Frontal cortex (tissue), 4 donors: Measurements from ENCODE around the gene CKMT1A. TPM values are rescaled to one million over a fixed set of nuclear protein-coding genes. Genes with fewer than 3 reads are reported as not detected.
"Not testable (repeated sequence)": the region's sequence is repeated elsewhere in the genome, so short reads cannot be mapped to it uniquely, and the experiment has no call there.

Source experiments
- DNase-seq, 2 donors: peaks; one replicate each; pipeline ENCODE4 v3.0.0; 2012; ENCODE audit warnings: low spot score in 2 of 2
- FAIRE-seq: peaks from 2 replicates; lab custom pipeline; 2012; peaks lifted over from hg19 to GRCh38; lab: Jason Lieb, UNC
- total RNA-seq: library from RNA; depleted of rRNA; stranded (reverse); fragments of >200 nt; gene quantifications from one replicate; pipeline ENCODE4 v1.2.3, GENCODE V29; 2014
- donor health status: control.
- donor health status: control.
- donor health status: control.

Gene CKMT1A
- 6.5 TPM for total RNA-seq

DNA sequence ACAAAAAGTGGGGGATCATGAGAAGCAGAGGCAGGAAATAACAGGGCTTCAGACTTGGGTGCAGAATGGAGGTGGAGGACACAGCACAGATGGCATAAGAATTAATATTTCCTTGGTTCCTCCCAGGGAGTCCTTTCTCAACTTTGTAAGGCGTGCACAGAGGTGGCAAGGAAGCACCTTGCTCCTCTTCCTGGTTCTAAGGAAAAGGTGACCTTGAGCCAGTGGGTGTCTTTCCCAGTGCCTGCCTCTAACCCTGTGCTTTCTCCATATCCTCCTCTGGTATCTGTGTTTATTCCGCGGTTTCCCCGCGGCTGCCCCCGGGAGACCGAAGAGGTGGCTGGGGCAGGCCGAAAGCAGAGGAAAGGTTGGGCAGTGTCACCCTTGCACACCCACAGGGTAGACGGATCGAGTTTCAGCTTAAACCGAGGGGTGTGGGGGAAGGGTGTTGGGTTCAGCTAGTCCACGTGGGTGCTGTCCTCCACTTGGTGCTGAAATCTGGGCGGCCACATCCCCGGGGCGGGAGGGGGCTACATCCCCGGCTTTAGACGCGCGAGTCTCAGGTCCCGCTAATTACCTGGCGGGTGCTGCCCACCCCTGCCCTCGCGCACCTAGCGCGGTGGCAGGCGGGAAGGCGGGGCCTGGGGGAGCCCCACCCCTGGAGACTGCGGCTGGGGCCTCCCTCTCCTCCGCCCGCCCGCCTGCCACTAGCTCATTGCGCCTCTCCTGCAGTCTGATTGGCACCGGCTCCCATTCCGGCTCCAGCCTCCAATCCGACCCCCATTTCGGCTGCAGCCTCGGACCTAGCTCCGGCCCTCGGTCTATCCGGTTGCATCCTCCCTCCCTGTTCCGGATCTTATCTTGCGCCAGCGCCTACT lies at the start of gene CKMT1A:
Gene CKMT1A, plus strand, starts transcription at position 712 of the 875 bp plus-strand sequence. CDS start 192 bp downstream, outside the sequence.
- DNase-seq, FAIRE-seq: not testable (repeated sequence)

DNA sequence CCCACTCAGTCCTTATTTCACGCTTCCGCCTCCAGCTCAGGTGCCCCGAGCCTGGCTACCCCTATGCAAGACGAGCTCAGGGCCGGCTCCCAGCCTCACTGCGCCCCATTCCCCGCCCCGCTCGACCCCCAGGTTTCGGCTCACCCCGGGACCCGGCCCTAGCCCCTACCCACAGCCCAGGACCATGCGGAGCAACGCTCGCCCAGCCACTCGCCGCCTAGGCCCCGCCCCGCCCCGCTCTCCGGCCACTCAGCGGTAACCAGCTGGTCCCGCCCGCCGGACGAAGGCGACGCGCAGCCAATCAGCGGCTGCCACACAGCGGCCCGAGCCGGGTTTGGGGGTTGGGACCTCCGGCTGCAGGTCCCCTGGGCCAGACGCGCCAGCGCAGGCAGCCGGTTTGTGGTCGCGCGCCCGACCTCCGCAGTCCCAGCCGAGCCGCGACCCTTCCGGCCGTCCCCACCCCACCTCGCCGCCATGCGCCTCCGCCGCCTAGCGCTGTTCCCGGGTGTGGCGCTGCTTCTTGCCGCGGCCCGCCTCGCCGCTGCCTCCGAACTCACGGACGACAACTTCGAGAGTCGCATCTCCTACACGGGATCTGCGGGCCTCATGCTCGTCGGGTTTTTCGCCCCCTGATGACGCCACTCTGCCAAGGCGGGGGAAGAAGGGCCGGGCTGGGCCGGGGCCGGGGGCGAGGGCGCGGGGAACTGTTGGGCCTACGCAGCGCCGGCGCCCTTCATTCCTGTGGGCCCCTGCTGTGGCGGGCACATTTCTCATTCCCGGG lies 44.8 kb upstream of the CKMT1A start, which contains the start of gene CATSPER2:
Gene CATSPER2, minus strand, starts transcription at position 196 of the 781 bp plus-strand sequence. CDS start 783 bp downstream, outside the sequence.
- FAIRE-seq (no peak), DNase-seq (no peak)

DNA sequence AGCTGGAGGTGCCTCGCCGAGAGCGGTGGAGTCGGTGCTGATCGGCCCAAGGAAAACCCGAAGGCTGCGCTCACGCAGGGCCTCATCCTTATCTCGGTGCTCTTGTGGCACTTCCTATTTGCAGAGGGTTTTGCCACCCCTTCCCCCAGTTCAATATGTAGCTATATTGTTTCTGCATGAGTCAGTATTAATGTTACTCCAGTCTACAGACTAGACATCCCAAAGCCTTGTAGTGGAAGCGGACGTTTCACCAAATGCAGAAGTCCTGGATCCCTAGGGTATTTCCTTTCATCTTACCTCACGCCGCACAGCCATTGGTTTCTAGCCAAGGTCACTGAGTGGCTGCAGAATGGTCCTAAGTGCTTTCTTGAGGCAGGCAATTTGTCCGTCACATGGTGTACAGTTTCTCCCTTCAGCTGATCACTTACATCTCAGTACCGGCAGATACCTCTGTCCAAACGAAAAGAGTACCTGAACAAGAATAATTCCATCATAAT lies 44.2 kb upstream of the CKMT1A start:
- not testable (repeated sequence) for FAIRE-seq

DNA sequence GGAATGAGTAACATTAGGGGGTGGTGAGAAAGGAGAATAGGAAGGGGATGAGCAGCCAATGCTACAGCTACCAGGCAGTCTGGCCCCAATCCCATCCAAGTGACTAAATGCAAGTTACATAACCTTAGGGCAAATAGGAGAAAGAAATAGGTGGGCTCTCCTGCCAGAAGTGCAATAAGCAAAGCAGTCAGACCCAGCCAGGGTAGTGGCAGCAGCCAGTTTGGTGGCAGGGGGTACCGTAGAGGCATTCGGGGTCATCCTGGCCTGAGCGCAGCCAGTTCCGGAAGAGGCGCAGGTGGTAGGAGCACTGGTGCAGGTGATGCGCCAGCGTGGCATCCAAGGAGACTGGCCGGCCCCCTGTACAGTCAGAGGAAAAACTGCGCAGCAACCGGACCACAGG lies 33.9 kb upstream of the CKMT1A start:
- DNase-seq = not testable (repeated sequence)

More for the DNA sequence above, 44.2 kb upstream of the CKMT1A start:
- not testable (repeated sequence) for DNase-seq

DNA sequence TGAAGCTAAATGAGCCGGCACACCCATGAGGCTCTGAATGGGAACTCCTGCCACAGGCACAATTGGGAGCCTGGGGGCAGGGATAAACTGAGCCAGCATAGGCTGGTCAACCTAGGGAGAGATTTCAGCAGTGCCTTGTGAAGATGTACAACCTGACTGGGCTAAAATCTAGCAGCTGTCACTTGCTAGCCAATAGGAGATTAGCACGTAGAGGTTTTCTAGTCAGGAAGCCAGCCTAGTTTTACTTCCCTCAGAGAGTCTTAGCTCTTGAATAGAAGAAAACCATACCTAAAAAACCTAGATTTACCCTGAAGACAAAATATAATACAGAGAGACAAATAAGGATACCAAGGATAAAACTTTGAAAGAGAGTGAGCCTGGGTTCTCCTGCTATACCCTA lies 31.4 kb upstream of the CKMT1A start:
- not testable (repeated sequence) for FAIRE-seq, DNase-seq

More for the DNA sequence above, 33.9 kb upstream of the CKMT1A start:
- not testable (repeated sequence) for FAIRE-seq

DNA sequence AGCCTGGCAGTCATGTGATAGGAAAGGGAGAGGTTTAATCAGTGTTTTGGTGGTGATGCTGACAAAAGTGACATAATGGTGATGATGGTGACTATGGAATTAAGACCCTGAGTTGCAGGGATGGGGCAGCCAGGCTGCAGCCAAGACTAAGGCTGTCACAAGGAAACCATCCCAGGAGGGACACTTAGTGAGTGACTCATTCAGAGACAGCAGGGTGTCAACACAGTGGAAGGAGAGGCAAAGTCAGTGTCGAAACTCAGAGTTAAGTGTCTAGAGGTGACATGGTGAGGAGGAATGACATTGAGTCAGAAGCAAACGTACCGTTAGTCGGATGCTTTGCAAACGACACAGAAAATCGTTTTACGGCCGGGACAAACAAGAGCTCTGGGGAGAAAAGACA lies 30.3 kb upstream of the CKMT1A start:
- FAIRE-seq, DNase-seq: not testable (repeated sequence)

DNA sequence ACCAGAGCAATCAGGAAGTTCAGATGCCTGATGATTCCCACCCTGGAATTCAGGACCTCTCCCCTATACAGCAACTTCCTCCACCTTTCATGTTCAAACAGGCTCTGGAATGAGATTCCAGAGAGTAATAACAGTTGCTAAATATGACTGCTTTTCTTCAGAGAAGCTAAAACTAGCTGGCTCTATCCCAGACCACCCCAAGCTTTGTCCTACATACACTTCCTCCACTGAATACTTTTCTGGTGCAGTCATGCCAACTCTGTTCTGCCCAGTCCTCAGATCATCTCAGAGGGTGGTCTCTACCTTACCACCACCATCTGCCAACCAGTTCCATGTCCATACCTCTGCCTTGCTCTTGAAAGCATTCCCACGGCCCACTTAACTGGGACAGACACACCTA lies 27.5 kb upstream of the CKMT1A start:
- FAIRE-seq, DNase-seq: not testable (repeated sequence)

DNA sequence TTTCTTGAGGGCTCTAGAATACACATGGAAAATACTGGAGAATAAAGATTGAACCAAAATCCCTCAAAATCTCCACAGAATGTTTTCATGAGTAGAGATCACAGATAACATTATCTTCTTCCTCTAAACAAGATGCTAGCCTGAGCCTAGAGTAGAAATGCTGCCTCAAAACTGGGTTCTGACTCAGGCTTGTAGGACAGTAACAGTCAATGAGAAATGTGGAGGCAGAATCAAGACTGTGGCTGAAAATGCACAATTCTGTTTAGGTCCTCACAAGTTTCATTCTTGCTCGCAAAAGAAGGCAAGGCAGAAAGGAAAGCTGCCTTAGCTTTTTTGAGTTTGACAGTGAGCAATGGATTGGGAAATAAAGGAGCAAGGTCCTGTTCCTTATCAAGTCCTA lies 19.5 kb upstream of the CKMT1A start:
- FAIRE-seq, DNase-seq: not testable (repeated sequence)

DNA sequence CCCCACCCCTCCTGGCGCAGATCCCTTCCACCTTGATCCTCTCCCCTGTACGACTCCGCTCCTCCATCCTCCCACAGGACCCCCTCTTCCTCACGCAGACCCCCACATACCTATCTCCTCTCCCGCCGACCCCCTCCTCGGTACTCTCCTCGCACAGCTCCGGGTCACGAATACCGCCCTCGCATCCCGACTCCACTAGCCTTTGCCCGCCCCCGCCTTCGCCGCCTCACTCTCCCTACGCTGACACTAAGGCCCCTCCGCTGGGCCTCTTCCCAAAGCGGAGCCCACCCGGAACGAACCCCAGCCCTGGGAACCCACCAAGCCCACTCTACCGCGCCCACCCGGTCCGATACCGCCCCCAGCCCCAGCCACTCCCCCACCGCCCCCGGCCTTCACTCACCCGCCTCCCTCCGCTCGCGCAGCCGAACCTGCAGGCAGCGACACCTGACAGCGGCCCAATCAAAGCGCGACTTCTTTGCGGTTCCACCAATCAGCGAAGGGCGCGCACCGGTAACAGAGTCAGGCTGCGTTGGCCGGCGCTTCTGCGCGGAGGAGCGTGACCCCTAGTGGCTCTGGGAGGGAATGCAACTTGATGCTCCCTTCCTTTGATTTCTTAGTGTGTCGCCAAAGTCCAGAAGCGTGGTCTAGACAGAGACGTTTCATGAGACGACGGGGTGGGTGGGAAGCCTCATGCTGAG lies 3.9 kb upstream of the CKMT1A start:
- DNase-seq = not testable (repeated sequence)
- peak; percentile 15 for FAIRE-seq

DNA sequence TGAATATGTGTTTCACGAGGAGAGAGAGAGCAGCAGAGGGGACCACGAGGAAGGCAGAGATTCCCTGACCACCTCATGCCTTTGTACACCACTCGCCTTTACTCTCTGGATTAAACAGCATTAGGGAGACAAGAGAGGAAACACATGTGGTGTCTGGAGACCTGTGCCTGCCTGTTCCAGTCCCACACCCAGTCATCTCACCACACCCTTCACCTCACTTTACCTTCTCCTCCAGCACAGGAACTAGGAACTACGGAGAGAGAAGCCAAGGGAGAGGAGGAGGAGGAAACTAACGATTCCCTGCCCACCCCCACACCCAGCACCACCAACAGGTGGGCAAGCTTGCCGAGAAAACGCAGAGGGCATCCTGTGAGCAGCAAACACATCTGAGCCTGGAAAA lies 980 bp upstream of the CKMT1A start:
- not testable (repeated sequence) for DNase-seq, FAIRE-seq

DNA sequence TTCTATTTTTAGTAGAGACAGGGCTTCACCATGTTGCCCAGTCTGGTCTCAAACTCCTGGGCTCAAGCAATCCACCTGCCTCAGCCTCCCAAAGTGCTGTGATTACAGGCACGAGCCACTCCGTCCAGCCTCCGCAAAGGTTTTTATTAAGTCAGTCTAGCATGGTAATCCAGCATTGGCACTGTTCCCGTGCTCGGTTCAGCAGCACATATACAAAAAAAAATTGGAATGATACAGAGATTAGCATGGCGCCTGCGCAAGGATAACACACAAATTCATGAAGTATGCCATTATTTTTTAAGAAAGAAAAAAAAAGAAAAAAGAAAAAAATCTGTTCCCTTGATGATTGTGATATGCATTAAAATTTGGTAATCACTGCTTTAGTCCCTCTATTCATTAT lies 8.5 kb downstream of the CKMT1A start:
- no peak for DNase-seq
- FAIRE-seq = no peak

DNA sequence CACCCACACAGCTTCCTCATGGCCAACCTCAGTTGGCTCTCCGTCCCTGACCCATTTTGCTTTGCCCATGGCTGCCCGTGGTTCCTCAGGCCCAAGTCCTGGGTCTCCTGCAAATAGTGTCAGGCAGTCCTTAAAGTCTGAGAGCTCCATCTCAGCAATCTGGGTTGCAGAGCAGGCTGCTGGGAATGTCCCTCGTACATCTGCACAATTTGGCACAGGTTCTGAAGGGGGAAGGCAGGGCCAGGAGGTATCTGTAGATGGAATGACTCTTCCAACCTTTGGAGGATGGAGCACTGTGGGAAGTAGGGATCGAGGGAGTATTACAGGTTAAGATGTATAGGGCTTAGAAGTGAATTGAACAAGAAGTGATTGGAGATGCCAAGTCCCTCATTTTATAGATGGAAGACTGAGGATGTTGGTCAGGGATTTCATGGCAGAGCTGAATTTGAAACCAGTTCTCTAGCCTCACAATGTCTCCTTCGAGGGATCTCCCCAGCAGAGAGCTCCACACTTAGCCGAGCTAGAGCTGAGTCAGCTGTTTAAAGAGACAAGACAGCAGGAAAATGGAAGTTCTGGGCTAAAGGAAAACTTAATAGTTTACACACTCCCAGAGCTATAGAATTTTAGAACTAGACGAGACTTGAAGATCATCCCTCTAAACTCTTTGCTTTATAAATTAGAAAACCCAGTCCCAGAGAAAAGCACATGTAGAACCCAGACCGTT lies 9.2 kb downstream of the CKMT1A start:
- FAIRE-seq (no peak), DNase-seq (no peak)

DNA sequence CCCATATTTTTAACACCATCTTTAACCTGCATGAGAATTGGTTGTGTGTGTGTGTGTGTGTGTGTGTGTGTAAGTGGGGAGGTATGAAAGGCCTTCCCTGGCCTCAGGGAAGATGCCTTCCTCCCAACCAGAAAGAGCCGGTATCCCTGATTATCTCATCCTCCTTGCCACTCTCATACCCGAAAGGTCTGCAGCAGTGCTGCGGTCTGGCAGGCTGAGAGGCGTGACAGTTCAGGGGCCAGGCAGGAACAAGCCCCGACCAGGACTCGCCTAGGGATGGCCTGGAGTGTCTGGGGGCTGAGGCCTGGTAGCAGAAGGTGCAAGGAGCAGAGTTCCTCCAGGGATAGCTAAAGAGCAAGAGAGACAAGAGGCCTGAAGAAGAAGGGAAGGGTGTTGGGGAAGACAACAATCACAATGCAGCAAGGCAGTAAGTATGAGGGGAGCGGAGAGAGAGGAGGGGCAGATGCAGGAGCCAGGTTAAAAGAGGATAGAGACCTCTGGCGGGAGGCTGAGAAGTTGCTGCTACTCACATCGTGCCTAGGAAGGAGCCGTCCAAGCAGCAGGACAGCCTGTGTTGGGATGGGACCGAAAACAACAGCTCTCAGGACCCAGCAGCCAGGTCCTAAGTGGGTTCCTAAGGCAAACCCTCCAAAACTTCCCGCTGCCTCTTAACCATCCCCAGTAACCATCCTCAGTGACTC lies 16.9 kb downstream of the CKMT1A start:
- DNase-seq, FAIRE-seq: not testable (repeated sequence)

DNA sequence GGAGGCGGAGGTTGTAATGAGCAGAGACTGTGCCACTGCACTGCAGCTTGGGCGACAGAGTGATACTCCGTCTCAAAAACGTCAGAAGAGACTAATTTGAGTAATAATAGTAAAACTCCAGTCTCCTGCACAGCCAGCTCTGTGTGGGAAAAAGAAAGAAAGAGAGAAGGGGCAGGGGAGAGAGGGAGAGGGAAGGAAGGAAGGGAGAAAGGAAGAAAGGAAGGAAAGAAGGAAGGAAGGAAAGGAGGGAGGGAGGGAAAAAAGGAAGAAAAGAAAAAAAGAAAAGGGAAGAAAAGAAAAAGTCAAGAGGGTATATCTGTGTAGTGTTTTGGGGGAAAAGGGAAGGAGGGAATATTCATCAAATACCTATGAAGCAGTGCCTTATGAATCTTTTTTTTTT lies 29.5 kb downstream of the CKMT1A start:
- FAIRE-seq (no peak), DNase-seq (no peak)

DNA sequence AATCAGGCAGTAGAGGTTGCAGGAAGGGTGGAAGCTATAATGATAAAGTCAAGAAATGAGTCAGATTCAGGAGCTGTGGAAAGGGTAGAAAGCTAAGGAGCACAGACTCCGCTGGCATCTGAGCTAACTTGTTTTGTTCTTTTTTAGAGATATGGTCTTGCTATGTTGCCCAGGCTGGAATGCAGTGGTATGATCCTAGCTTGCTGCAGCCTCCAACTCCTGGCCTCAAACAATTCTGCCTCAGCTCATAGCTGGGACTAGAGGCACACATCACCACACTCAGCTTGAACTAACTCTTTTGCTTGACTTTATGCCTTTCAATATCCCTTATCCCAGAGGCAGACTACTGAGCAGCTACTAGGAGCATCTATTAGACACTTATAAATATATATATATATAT lies 32.6 kb downstream of the CKMT1A start:
- DNase-seq, FAIRE-seq: not testable (repeated sequence)

DNA sequence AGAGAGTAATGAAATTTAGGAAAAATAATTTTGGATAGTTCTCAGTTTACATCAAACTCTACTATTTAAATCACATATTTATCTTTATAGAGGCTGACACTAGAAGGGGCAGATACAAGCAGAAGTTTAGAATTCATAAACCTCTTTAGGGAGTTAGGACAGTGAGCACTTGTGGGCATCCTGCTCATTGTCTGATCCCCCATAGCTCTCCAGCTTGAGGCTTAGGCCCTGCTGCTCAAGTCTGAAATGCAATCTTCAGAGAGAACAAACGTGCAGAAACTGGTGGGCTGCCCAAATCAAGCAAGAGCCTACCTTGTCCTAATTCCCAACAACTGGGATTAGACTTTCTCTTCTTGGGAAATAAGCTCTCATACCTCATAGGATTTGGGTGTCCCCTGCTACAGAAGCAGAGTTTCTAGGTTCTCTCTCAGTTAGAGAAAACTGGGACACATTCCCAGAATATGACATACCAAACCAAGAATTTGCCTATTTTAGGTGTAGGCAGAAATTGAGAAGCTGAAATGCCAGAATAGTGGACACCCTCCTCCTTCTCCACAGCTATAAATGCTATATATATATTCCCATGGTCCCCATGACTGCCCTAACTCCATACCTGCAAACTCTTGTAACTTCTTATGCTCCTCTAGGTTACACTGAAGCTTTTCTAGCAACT lies 34.5 kb downstream of the CKMT1A start:
- not testable (repeated sequence) for DNase-seq, FAIRE-seq

DNA sequence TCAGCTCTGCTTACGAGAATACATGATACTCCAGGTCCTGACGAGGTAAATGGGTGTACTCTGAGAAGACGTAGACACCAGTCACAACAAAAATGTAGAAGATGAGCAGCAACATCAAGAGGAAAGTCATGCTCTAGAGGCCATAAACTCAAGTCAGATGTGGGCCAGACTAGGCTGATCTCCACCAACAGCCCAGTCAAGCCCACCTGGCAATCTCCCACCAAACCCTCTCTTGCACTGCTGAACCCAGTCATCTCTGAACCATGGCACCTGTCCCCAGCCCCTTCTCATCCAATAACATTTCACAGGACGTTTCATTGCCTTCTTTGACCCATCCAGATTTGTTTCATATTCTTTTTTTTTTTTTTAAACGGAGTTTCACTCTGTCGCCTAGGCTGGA lies 41.8 kb downstream of the CKMT1A start:
- DNase-seq (no peak), FAIRE-seq (no peak)
